Uterus (tissue), 4 donors: ENCODE data around the gene ERF. TPM values are rescaled to one million over a fixed set of nuclear protein-coding genes. Genes with fewer than 3 reads are reported as not detected.

Experiments used
- DNase-seq, 2 donors: peaks; one replicate each; pipeline ENCODE4 v3.0.0-alpha.2; 2019 to 2020
- H3K27ac ChIP-seq, 2 donors: fragments of 200-600 bp; sonication (generic); 1 replicate in 1 of 2; 2 replicates in 1 of 2; pipeline ENCODE4 v1.5.1; 2016 to 2018
- H3K27me3 ChIP-seq, 2 donors: fragments of 200-600 bp; sonication (generic); one replicate each; pipeline ENCODE4 v1.5.1; 2018 to 2019; ENCODE audit warnings: control low read depth in 1 of 2
- H3K36me3 ChIP-seq, 2 donors: fragments of 200-600 bp; sonication (generic); one replicate each; pipeline ENCODE4 v1.5.1; 2019; ENCODE audit warnings: control low read depth in 1 of 2
- H3K4me1 ChIP-seq, 2 donors: fragments of 200-600 bp; sonication (generic); one replicate each; pipeline ENCODE4 v1.5.1; 2018 to 2019; ENCODE audit warnings: control low read depth in 1 of 2
- H3K4me3 ChIP-seq, 2 donors: fragments of 200-600 bp; sonication (generic); 1 replicate in 1 of 2; 2 replicates in 1 of 2; pipeline ENCODE4 v1.5.1; 2018 to 2019; ENCODE audit warnings: mild to moderate bottlenecking in 1 of 2
- H3K9me3 ChIP-seq, 2 donors: fragments of 200-600 bp; sonication (generic); one replicate each; pipeline ENCODE4 v1.5.1; 2019; ENCODE audit warnings: control low read depth in 1 of 2
- CTCF ChIP-seq, 4 experiments: fragments of 200-600 bp in 2 of 4; fragments of 450-650 bp in 2 of 4; sonication (generic) in 2 of 4; IDR thresholded peaks; one replicate each; pipeline ENCODE4 v1.5.1; 2016 to 2019; ENCODE audit warnings: antibody characterized with exemption in 4 of 4, mild to moderate bottlenecking in 2 of 4, moderate library complexity in 1 of 4
- POLR2A ChIP-seq, 2 donors: fragments of 450-650 bp; IDR thresholded peaks; one replicate each; pipeline ENCODE4 v1.6.1; 2016; ENCODE audit warnings: antibody characterized with exemption in 2 of 2, mild to moderate bottlenecking in 1 of 2, moderate library complexity in 1 of 2
- intact Hi-C: fragments of 100-400 bp; cut with DNase I; formaldehyde crosslinking; loops from one replicate; pipeline ENCODE4 v1.15.1; 2023; ENCODE audit warnings: low total_unique reads
- total RNA-seq, 4 donors: library from RNA; depleted of rRNA in 3 of 4; stranded (reverse); fragments of >200 nt in 3 of 4; gene quantifications; one replicate each; pipeline versions ENCODE4 v1.1.0 to v1.2.4, GENCODE V29; 2014 to 2023
- donor health status: DM: yes; HTN: yes; CAD: no.

The ERF gene
- total RNA-seq, 4 donors from 2014 or later, result 14.1 to 141 (median 42.9) TPM

GRCh38 chr19:42252365-42253244 lies 2.3 kb downstream of the ERF start:
- TF ChIP-seq POLR2A (IDR thresholded peaks at IDR 0.05) (no peak), CTCF (IDR thresholded peaks at IDR 0.05) (no peak)
- Histone ChIP-seq H3K4me3 (peak overlapping the region; percentile 85 to 88), H3K27me3 (no peaks in the 10 kb centered on the region), H3K27ac (peak overlapping the region; percentile 99 to 100), H3K36me3 (no peaks in the 10 kb centered on the region), H3K4me1 (peaks cover 7 to 18% of the 10 kb centered on the region in 2 donors), H3K9me3 (no peaks in the 10 kb centered on the region)
- peak; percentile 67 to 73 for DNase-seq
- intact Hi-C loops, result no loop called here

- TF ChIP-seq POLR2A (IDR thresholded peaks at IDR 0.05) (no peak), CTCF (IDR thresholded peaks at IDR 0.05) (no peak)
- peak overlapping the region in 1 of 2 donors; percentile 85 for H3K4me3 ChIP-seq
- peaks cover 7 to 18% of the 10 kb centered on the region in 2 donors for H3K4me1 ChIP-seq
- no peaks in the 10 kb centered on the region for H3K9me3 ChIP-seq
- DNase-seq, result peak in 1 of 2 donors; percentile 34
- peak overlapping the region; percentile 99 to 100 for H3K27ac ChIP-seq
- intact Hi-C loops, result no loop called here
- H3K36me3 ChIP-seq, result no peaks in the 10 kb centered on the region
- H3K27me3 ChIP-seq, result no peaks in the 10 kb centered on the region
Observed at GRCh38 chr19:42251572-42252358, 3.2 kb downstream of the ERF start.

- no peak for TF ChIP-seq POLR2A (IDR thresholded peaks at IDR 0.05)
- no peak for TF ChIP-seq CTCF (IDR thresholded peaks at IDR 0.05)
- DNase-seq, result peak; percentile 47 to 49
- no peaks in the 10 kb centered on the region for H3K36me3 ChIP-seq
- H3K4me1 ChIP-seq, result peaks cover 7 to 20% of the 10 kb centered on the region in 2 donors
- no peaks in the 10 kb centered on the region for H3K9me3 ChIP-seq
- H3K27ac ChIP-seq, result peak overlapping the region; percentile 99 to 100
- intact Hi-C loops, result no loop called here
- H3K27me3 ChIP-seq, result no peaks in the 10 kb centered on the region
- peak overlapping the region in 1 of 2 donors; percentile 10 for H3K4me3 ChIP-seq
Observed at GRCh38 chr19:42250666-42251531, 4.0 kb downstream of the ERF start.

- peaks cover 7 to 25% of the 10 kb centered on the region in 2 donors for H3K4me1 ChIP-seq
Observed at GRCh38 chr19:42250183-42250665, 4.7 kb downstream of the ERF start.

More at GRCh38 chr19:42250183-42250665, 4.7 kb downstream of the ERF start:
- H3K27me3 ChIP-seq, result no peaks in the 10 kb centered on the region
- H3K36me3 ChIP-seq, result no peaks in the 10 kb centered on the region
- intact Hi-C loops, result no loop called here
- H3K27ac ChIP-seq, result peak overlapping the region; percentile 99 to 100
- H3K4me3 ChIP-seq, result peak overlapping the region in 1 of 2 donors; percentile 10
- TF ChIP-seq CTCF (IDR thresholded peaks at IDR 0.05), result no peak
- no peak for TF ChIP-seq POLR2A (IDR thresholded peaks at IDR 0.05)
- H3K9me3 ChIP-seq, result no peaks in the 10 kb centered on the region
- DNase-seq, result peak in 1 of 2 donors; percentile 24
